ENCODE data around the gene NHERF2.

Gene NHERF2

DNA sequence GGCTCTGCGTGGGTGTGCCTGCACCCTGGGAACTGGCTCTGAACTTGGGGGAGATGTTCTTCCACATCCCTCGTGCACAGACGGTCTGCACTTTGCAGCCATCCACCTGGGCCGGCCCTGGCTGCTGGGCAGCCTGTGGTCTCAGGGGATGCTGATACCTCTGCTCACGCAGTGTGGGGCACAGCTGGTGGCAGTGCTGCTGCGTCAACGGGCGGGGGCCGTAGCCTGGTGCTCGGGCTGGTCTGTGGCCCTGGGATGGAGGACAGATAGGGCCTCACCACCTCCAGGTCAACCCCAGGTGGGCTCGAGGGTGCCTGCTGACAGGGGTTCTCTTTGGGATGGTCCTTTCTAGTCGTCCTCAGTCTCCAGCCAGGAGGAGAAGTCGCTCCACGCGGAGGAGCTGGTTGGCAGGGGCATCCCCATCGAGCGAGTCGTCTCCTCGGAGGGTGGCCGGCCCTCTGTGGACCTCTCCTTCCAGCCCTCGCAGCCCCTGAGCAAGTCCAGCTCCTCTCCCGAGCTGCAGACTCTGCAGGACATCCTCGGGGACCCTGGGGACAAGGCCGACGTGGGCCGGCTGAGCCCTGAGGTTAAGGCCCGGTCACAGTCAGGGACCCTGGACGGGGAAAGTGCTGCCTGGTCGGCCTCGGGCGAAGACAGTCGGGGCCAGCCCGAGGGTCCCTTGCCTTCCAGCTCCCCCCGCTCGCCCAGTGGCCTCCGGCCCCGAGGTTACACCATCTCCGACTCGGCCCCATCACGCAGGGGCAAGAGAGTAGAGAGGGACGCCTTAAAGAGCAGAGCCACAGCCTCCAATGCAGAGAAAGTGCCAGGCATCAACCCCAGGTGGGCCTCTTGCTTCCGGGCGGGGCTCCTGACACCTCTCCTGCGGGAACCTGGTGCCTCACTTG, 57.4 kb downstream of the NHERF2 start:
- Histone ChIP-seq H2BK5ac (ENCODE audit: low read length) (no peak overlapping the region), H2BK120ac (ENCODE audit: low read depth, low read length) (no peak overlapping the region), H3K79me1 (ENCODE audit: low read depth, low read length) (peaks cover 12% of the 10 kb centered on the region), H2BK15ac (ENCODE audit: low read length) (no peak overlapping the region), H3K9me3 (replicated peaks in 1 of 2; ENCODE audit: control insufficient read depth in 2 of 2, insufficient read depth in 1 of 2, low read depth in 1 of 2, low read length in 2 of 2) (no peaks in the 10 kb centered on the region), H3K4me3 (ENCODE audit: low read length in 2 of 2) (no peak overlapping the region), H2AK5ac (ENCODE audit: low read depth, low read length) (peak overlapping the region; percentile 46), H3K4me2 (ENCODE audit: insufficient read depth, low read length, poor library complexity, severe bottlenecking) (no peak overlapping the region), H2BK12ac (ENCODE audit: low read length) (no peak overlapping the region), H3K36me3 (replicated peaks in 1 of 2; ENCODE audit: control insufficient read depth in 2 of 2, insufficient read depth in 2 of 2, low read length in 2 of 2) (peaks cover 49 to 89% of the 10 kb centered on the region in 2 donors), H4K8ac (ENCODE audit: low read depth, low read length) (no peak overlapping the region), H3K27ac (replicated peaks; ENCODE audit: low read length) (no peak overlapping the region), H4K91ac (ENCODE audit: low read depth, low read length, poor library complexity) (no peak overlapping the region), H3K27me3 (ENCODE audit: control insufficient read depth in 3 of 3, insufficient read depth in 3 of 3, low read depth in 1 of 3, low read length in 3 of 3) (no peaks in the 10 kb centered on the region), H3K4ac (ENCODE audit: low read length) (no peak overlapping the region), H3K4me1 (ENCODE audit: control insufficient read depth in 2 of 2, insufficient read depth in 1 of 2, low read depth in 1 of 2, low read length in 2 of 2) (peaks cover 0 to 1% of the 10 kb centered on the region in 2 donors), H3K18ac (ENCODE audit: low read length) (peak overlapping the region; percentile 8), H3K23ac (ENCODE audit: low read depth, low read length, poor library complexity) (peak overlapping the region; percentile 67), H3K14ac (ENCODE audit: low read length) (peak overlapping the region; percentile 17), H2AFZ (ENCODE audit: low read length) (no peak overlapping the region), H3K9ac (ENCODE audit: low read depth, low read length, poor library complexity) (peak overlapping the region; percentile 63)
- WGBS, 2 donors (ENCODE audit: extremely low coverage in 2 of 2, insufficient read length in 2 of 2, insufficient replicate concordance in 1 of 2) = no CpG with 5 or more reads among the region's 44 CpGs
- no peak for DNase-seq (ENCODE audit: low spot score)

DNA sequence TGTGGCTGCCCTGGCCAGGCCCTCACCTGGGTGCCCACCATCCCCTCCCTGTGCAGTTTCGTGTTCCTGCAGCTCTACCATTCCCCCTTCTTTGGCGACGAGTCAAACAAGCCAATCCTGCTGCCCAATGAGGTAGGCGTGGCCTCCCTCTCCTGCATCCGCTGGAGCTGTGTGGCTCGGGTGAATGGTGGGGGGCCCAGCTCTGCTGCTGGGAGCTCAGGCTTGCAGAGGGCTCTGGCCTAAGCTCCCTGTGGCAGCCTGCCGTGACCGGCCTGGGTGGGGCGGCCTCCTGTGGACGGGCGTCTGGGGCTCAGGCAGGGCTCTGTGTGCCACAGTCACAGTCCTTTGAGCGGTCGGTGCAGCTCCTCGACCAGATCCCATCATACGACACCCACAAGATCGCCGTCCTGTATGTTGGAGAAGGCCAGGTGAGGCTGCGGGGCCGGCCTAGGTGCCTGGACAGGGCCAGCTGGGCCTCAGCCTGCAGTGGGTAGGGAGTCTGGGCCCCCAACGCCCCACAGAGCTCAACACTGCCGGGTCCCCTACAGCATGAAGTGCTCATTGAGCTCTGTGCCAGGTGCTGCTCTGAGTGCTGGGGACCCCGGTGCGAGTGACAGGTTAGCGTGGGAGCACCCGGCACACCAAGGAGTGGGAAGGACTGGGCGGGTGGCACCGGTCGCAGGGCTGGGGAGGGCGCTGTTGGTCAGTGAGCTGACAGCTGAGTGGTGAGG, 58.4 kb downstream of the NHERF2 start:
- Histone ChIP-seq H3K79me1 (ENCODE audit: low read depth, low read length) (peaks cover 12% of the 10 kb centered on the region), H2BK5ac (ENCODE audit: low read length) (no peak overlapping the region), H3K36me3 (replicated peaks in 1 of 2; ENCODE audit: control insufficient read depth in 2 of 2, insufficient read depth in 2 of 2, low read length in 2 of 2) (peaks cover 56 to 89% of the 10 kb centered on the region in 2 donors), H3K14ac (ENCODE audit: low read length) (peak overlapping the region; percentile 38), H3K27ac (replicated peaks; ENCODE audit: low read length) (no peak overlapping the region), H2BK12ac (ENCODE audit: low read length) (no peak overlapping the region), H2BK120ac (ENCODE audit: low read depth, low read length) (no peak overlapping the region), H3K9ac (ENCODE audit: low read depth, low read length, poor library complexity) (no peak overlapping the region), H3K27me3 (ENCODE audit: control insufficient read depth in 3 of 3, insufficient read depth in 3 of 3, low read depth in 1 of 3, low read length in 3 of 3) (no peaks in the 10 kb centered on the region), H3K4ac (ENCODE audit: low read length) (no peak overlapping the region), H3K4me2 (ENCODE audit: insufficient read depth, low read length, poor library complexity, severe bottlenecking) (no peak overlapping the region), H4K8ac (ENCODE audit: low read depth, low read length) (peak overlapping the region; percentile 1), H3K18ac (ENCODE audit: low read length) (no peak overlapping the region), H2BK15ac (ENCODE audit: low read length) (no peak overlapping the region), H3K4me1 (ENCODE audit: control insufficient read depth in 2 of 2, insufficient read depth in 1 of 2, low read depth in 1 of 2, low read length in 2 of 2) (peaks cover 0 to 1% of the 10 kb centered on the region in 2 donors), H2AK5ac (ENCODE audit: low read depth, low read length) (peak overlapping the region; percentile 46), H2AFZ (ENCODE audit: low read length) (no peak overlapping the region), H4K91ac (ENCODE audit: low read depth, low read length, poor library complexity) (no peak overlapping the region), H3K9me3 (replicated peaks in 1 of 2; ENCODE audit: control insufficient read depth in 2 of 2, insufficient read depth in 1 of 2, low read depth in 1 of 2, low read length in 2 of 2) (no peaks in the 10 kb centered on the region), H3K23ac (ENCODE audit: low read depth, low read length, poor library complexity) (peak overlapping the region; percentile 10), H3K4me3 (ENCODE audit: low read length in 2 of 2) (no peak overlapping the region)
- WGBS, 2 donors (ENCODE audit: extremely low coverage in 2 of 2, insufficient read length in 2 of 2, insufficient replicate concordance in 1 of 2) = no CpG with 5 or more reads among the region's 29 CpGs
- DNase-seq (ENCODE audit: low spot score) = no peak

DNA sequence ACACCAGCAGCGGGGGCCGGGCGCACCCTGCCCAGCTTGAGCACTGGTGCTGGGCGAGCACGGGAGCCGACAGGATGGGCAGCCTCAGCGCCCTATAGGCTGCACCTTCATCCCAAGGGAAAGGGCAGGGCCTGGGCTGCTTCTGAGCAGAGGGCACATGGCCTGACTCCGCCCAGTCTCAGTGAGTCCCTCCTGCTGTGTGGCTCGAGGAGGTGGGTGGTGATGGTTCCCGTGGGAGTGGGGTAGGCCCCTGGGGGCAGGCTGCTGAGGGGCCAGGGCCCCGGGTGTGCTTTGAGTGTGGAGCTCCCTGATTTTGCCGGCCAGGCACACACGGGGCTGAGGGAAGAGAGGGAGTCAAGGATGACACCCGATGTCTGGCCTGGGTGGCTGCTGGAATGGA, 59.0 kb downstream of the NHERF2 start:
- no peak overlapping the region for H2AFZ ChIP-seq (ENCODE audit: low read length)
- no peak overlapping the region for H2AK5ac ChIP-seq (ENCODE audit: low read depth, low read length)
- H3K27me3 ChIP-seq (ENCODE audit: control insufficient read depth in 3 of 3, insufficient read depth in 3 of 3, low read depth in 1 of 3, low read length in 3 of 3) = no peaks in the 10 kb centered on the region
- no peak overlapping the region for H3K18ac ChIP-seq (ENCODE audit: low read length)
- no peak overlapping the region for H3K4me3 ChIP-seq (ENCODE audit: low read length in 2 of 2)
- H3K4ac ChIP-seq (ENCODE audit: low read length) = no peak overlapping the region
- H3K9me3 ChIP-seq (replicated peaks in 1 of 2; ENCODE audit: control insufficient read depth in 2 of 2, insufficient read depth in 1 of 2, low read depth in 1 of 2, low read length in 2 of 2) = no peaks in the 10 kb centered on the region
- H3K4me2 ChIP-seq (ENCODE audit: insufficient read depth, low read length, poor library complexity, severe bottlenecking) = no peak overlapping the region
- H2BK15ac ChIP-seq (ENCODE audit: low read length) = no peak overlapping the region
- H3K9ac ChIP-seq (ENCODE audit: low read depth, low read length, poor library complexity) = no peak overlapping the region
- no peak overlapping the region for H4K91ac ChIP-seq (ENCODE audit: low read depth, low read length, poor library complexity)
- H4K8ac ChIP-seq (ENCODE audit: low read depth, low read length) = no peak overlapping the region
- no peak overlapping the region for H3K14ac ChIP-seq (ENCODE audit: low read length)
- H3K23ac ChIP-seq (ENCODE audit: low read depth, low read length, poor library complexity) = no peak overlapping the region
- peaks cover 60 to 93% of the 10 kb centered on the region in 2 donors for H3K36me3 ChIP-seq (replicated peaks in 1 of 2; ENCODE audit: control insufficient read depth in 2 of 2, insufficient read depth in 2 of 2, low read length in 2 of 2)
- H2BK5ac ChIP-seq (ENCODE audit: low read length) = no peak overlapping the region
- H3K79me1 ChIP-seq (ENCODE audit: low read depth, low read length) = peaks cover 12% of the 10 kb centered on the region
- H2BK12ac ChIP-seq (ENCODE audit: low read length) = no peak overlapping the region
- no peak for DNase-seq (ENCODE audit: low spot score)
- H3K4me1 ChIP-seq (ENCODE audit: control insufficient read depth in 2 of 2, insufficient read depth in 1 of 2, low read depth in 1 of 2, low read length in 2 of 2) = peaks cover 1 to 2% of the 10 kb centered on the region in 2 donors
- no peak overlapping the region for H3K27ac ChIP-seq (replicated peaks; ENCODE audit: low read length)
- no CpG with 5 or more reads among the region's 14 CpGs for WGBS, 2 donors (ENCODE audit: extremely low coverage in 2 of 2, insufficient read length in 2 of 2, insufficient replicate concordance in 1 of 2)
- no peak overlapping the region for H2BK120ac ChIP-seq (ENCODE audit: low read depth, low read length)

Measured in neuronal stem cell (in vitro differentiated cells).